ENCODE measurements around the gene PDE6A.

PDE6A gene

DNA sequence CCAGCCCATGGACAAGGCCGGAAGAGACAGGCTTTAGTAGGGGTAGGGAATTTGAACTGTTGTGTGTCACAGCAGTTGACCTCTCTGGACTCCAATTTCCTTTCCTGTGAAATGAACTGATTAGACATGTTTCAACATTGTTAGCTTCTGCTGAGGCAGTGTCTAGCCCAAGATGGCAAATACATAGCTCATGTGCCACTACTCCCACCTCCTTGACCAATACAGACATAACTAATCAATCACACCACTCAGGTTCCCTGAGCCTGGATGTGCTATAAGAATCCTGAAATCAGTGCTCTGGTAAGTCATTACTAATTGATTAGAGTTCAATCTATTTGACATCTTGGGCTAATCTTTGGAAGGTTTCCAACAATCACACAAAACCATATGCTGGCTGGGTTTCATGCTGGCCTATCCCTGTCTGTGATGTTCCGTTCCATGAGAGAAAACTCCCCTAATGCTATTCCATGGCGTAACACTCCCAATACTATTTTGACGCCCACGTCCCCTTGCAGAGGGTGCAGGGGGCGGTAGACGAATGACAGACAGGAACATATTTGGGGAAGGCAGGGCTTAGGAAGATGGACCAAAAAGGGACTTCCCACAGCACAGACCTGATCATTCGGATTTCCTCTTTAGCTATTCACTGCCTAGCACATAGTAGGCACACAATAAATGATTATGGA is 95.2 kb downstream of the PDE6A start:
- peaks cover 10% of the 10 kb centered on the region for H3K4me1 ChIP-seq (ENCODE audit: control insufficient read depth, insufficient read depth, low read length)
- peaks cover 11% of the 10 kb centered on the region for H3K36me3 ChIP-seq (ENCODE audit: control insufficient read depth, insufficient read depth, low read length)
- H3K9me3 ChIP-seq (ENCODE audit: control insufficient read depth, low read length), result no peaks in the 10 kb centered on the region
- H3K4me3 ChIP-seq (ENCODE audit: low read length), result no peak overlapping the region
- no peak overlapping the region for H3K9ac ChIP-seq (ENCODE audit: low read length)
- no peaks in the 10 kb centered on the region for H3K27me3 ChIP-seq (ENCODE audit: control insufficient read depth, insufficient read depth, low read length)

DNA sequence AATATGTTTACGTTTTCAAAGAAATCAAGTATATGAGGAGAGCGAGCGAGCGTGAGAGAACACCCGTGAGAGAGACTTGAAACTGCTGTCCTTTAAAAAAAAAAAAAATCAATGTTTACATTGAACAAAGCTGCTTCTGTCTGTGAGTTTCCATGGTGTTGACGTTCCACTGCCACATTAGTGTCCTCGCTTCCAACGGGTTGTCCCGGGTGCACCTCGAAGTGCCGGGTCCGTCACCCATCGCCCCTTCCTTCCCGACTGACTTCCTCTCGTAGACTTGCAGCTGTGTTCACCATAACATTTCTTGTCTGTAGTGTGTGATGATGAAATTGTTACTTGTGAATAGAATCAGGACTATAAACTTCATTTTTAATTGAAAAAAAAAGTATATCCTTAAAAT is 97.0 kb downstream of the PDE6A start:
- Histone ChIP-seq H3K36me3 (ENCODE audit: control insufficient read depth, insufficient read depth, low read length) (peaks cover 11% of the 10 kb centered on the region), H3K4me3 (ENCODE audit: low read length) (no peak overlapping the region), H3K4me1 (ENCODE audit: control insufficient read depth, insufficient read depth, low read length) (peaks cover 4% of the 10 kb centered on the region), H3K9ac (ENCODE audit: low read length) (no peak overlapping the region), H3K9me3 (ENCODE audit: control insufficient read depth, low read length) (no peaks in the 10 kb centered on the region), H3K27me3 (ENCODE audit: control insufficient read depth, insufficient read depth, low read length) (no peaks in the 10 kb centered on the region)

DNA sequence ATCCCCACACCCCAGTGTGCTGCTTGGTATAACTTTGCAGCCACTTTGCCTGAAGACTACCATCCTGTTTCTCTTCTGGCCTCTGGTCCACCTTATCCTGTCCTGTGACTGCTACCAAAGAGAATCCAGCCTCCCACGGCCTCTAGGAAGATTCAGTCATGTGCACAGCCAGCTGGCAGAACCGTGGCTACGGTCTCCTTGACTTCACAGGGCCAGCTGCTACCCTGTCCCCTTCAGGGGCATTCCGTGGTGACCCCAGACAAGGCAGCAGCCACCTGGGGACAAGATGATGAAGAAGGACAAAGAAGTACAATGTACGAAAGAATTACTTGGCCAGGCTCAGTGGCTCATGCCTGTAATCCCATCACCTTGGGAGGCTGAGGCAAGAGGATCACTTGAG is 98.6 kb downstream of the PDE6A start:
- H3K4me3 ChIP-seq (ENCODE audit: low read length), result no peak overlapping the region
- H3K9ac ChIP-seq (ENCODE audit: low read length), result no peak overlapping the region
- peaks cover 4% of the 10 kb centered on the region for H3K4me1 ChIP-seq (ENCODE audit: control insufficient read depth, insufficient read depth, low read length)
- peaks cover 11% of the 10 kb centered on the region for H3K36me3 ChIP-seq (ENCODE audit: control insufficient read depth, insufficient read depth, low read length)
- H3K27me3 ChIP-seq (ENCODE audit: control insufficient read depth, insufficient read depth, low read length), result no peaks in the 10 kb centered on the region
- no peaks in the 10 kb centered on the region for H3K9me3 ChIP-seq (ENCODE audit: control insufficient read depth, low read length)

DNA sequence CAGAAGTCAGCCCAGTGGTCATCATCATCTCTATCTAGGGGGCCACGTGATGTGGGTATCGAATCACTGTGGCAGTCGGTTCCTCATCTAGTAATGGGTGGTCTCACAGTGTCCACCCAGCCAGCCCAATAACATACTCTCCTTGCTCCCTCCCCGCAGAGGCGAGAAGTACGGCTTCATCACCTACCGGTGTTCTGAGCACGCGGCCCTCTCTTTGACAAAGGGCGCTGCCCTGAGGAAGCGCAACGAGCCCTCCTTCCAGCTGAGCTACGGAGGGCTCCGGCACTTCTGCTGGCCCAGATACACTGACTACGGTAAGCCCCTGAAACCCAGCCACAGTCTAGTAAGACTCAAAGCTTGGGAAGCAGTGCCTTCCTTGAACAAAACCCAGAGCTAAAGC is 99.0 kb downstream of the PDE6A start:
- H3K4me3 ChIP-seq (ENCODE audit: low read length), result no peak overlapping the region
- no peak overlapping the region for H3K9ac ChIP-seq (ENCODE audit: low read length)
- H3K4me1 ChIP-seq (ENCODE audit: control insufficient read depth, insufficient read depth, low read length), result peaks cover 4% of the 10 kb centered on the region
- no peaks in the 10 kb centered on the region for H3K9me3 ChIP-seq (ENCODE audit: control insufficient read depth, low read length)
- H3K36me3 ChIP-seq (ENCODE audit: control insufficient read depth, insufficient read depth, low read length), result peaks cover 11% of the 10 kb centered on the region
- H3K27me3 ChIP-seq (ENCODE audit: control insufficient read depth, insufficient read depth, low read length), result no peaks in the 10 kb centered on the region

DNA sequence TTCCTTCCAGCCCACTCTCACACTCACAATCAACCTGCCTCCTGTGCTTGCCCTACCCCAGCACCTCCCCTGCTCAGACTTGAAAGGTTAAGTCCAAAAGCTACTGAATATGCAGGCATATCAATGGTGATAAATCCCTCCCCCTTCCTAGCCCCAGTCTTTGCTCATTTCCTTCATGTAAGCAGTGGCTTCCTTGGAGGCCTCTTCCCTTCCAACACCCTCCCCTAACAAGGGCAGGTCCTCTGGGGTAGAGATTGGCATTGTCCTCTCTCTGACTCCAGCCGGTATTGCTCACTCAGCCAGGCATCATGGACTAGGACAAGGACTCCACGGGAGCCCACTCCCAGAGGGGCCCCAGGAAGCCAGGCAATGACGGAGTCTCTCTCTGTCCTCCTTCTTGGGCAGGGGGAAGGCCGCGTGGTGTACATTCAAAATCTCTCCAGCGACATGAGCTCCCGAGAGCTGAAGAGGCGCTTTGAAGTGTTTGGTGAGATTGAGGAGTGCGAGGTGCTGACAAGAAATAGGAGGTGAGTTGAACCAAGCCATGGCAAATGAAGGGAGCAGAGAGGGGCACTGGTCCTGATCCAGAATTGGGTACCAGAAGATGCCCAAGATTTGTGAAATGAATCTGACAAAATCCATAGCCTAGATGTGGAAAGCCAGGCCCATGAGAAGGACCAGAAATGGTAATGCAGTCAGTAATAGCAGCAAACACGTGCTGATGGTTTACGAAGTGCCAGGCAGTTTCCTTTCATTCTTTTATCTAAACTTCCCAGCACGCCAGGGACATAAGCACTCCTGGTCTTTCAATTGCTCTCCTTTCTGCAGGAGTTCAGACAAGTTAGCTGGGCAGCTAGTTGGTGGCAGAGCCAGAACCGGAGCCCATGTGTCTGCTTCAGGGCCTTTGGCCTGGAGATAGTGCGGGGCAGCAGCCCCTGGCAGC is 102.5 kb downstream of the PDE6A start:
- H3K4me1 ChIP-seq (ENCODE audit: control insufficient read depth, insufficient read depth, low read length), result peaks cover 4% of the 10 kb centered on the region
- no peak overlapping the region for H3K9ac ChIP-seq (ENCODE audit: low read length)
- no peak overlapping the region for H3K4me3 ChIP-seq (ENCODE audit: low read length)
- H3K9me3 ChIP-seq (ENCODE audit: control insufficient read depth, low read length), result no peaks in the 10 kb centered on the region
- H3K36me3 ChIP-seq (ENCODE audit: control insufficient read depth, insufficient read depth, low read length), result peaks cover 7% of the 10 kb centered on the region
- H3K27me3 ChIP-seq (ENCODE audit: control insufficient read depth, insufficient read depth, low read length), result no peaks in the 10 kb centered on the region

DNA sequence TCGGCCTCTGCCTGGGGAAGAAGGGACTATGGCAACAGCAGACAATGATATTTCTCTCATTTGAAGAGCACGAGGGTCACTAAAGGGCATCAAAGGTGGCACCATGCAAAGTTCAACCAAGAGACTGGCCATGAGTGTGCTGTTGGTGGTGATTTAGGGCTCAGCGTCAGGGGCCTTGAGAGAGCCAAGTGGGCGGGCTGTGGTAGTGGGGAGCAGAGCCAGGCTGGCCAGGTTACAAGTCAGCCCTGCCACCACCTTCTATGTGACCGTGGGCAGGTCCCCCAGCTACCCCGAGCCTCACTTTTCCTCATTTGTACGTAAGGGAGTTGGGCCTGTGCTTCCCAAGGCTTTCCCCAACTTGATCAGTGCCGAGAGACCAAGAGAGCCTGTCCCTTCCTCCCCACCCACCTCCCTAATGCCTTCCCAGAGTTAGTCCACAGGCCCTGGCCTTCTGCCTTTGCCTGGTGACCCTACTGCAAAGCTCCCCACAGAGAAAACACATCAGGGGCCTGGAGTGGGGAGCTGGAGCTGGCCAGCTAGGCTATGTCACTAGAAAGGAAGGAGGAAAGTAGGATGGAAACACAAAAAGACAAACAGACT is 104.3 kb downstream of the PDE6A start:
- Histone ChIP-seq H3K9ac (ENCODE audit: low read length) (no peak overlapping the region), H3K4me1 (ENCODE audit: control insufficient read depth, insufficient read depth, low read length) (peaks cover 4% of the 10 kb centered on the region)

DNA sequence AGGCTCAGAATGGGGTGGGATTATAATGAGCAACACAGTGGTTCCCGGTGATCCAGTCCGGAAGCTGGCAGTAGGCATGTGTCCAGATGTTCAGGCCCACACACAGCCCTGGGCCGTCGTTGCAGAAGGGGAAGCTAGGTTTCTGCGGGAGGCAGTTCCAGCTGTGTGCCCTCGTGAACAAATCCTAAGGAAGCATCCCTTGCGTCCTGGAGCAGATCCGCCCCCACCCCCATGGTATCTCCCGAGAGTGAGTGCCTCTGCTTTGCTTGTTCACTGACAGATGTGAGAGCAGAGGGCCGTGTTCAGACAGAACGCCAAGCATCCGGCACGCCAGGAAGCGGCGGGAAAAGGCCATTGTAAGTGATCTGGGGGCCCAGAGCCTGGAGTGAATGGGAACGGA is 104.8 kb downstream of the PDE6A start:
- no peaks in the 10 kb centered on the region for H3K9me3 ChIP-seq (ENCODE audit: control insufficient read depth, low read length)
- H3K36me3 ChIP-seq (ENCODE audit: control insufficient read depth, insufficient read depth, low read length), result peaks cover 6% of the 10 kb centered on the region
- H3K9ac ChIP-seq (ENCODE audit: low read length), result no peak overlapping the region
- H3K4me3 ChIP-seq (ENCODE audit: low read length), result no peak overlapping the region
- H3K4me1 ChIP-seq (ENCODE audit: control insufficient read depth, insufficient read depth, low read length), result peaks cover 2% of the 10 kb centered on the region
- H3K27me3 ChIP-seq (ENCODE audit: control insufficient read depth, insufficient read depth, low read length), result no peaks in the 10 kb centered on the region

More for the DNA sequence above, 104.3 kb downstream of the PDE6A start:
- Histone ChIP-seq H3K36me3 (ENCODE audit: control insufficient read depth, insufficient read depth, low read length) (peaks cover 4% of the 10 kb centered on the region), H3K4me3 (ENCODE audit: low read length) (no peak overlapping the region), H3K27me3 (ENCODE audit: control insufficient read depth, insufficient read depth, low read length) (no peaks in the 10 kb centered on the region), H3K9me3 (ENCODE audit: control insufficient read depth, low read length) (no peaks in the 10 kb centered on the region)

DNA sequence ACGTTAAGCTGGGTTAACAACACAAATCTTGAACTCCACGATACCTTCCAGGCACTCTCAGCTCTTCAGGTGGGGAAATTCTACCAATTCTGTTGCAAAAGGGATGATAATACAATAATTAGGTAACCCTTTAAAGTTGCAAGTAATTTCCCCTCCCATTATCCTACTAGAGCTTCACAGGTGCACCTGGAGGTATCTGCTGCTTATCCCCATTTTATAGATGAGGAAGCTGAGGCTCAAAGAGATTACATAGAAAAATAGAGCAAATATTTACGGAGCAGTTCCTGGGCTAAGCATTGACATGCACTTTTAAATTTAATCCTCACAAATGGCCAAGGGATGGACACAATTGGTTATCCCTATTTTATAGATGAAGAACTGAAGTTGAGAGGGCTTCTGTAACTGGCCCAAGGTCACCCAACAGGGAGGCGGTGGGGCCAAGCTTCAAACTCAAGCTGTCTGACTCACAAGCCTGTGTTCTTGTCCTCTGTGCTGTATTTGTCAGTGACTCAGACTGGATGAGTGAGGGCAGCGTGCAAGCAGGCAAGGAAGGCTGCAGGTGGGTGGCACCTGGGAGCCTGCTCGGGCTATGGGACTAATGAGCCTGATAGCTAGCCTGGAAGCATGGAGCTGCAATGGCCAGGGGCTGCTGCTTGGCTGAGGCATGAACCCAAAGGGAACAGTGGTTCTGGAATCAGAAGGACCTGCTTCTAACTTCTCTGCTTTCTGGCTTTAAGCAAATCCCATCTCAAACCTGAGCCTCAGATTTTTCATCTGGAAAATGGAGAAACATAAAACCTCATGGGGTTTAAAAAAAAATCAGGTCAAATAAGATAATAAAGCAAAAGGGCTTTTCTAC is 105.5 kb downstream of the PDE6A start:
- H3K9me3 ChIP-seq (ENCODE audit: control insufficient read depth, low read length), result no peaks in the 10 kb centered on the region
- H3K36me3 ChIP-seq (ENCODE audit: control insufficient read depth, insufficient read depth, low read length), result peaks cover 6% of the 10 kb centered on the region
- no peak overlapping the region for H3K9ac ChIP-seq (ENCODE audit: low read length)
- no peaks in the 10 kb centered on the region for H3K27me3 ChIP-seq (ENCODE audit: control insufficient read depth, insufficient read depth, low read length)
- no peak overlapping the region for H3K4me3 ChIP-seq (ENCODE audit: low read length)
- no peaks in the 10 kb centered on the region for H3K4me1 ChIP-seq (ENCODE audit: control insufficient read depth, insufficient read depth, low read length)

DNA sequence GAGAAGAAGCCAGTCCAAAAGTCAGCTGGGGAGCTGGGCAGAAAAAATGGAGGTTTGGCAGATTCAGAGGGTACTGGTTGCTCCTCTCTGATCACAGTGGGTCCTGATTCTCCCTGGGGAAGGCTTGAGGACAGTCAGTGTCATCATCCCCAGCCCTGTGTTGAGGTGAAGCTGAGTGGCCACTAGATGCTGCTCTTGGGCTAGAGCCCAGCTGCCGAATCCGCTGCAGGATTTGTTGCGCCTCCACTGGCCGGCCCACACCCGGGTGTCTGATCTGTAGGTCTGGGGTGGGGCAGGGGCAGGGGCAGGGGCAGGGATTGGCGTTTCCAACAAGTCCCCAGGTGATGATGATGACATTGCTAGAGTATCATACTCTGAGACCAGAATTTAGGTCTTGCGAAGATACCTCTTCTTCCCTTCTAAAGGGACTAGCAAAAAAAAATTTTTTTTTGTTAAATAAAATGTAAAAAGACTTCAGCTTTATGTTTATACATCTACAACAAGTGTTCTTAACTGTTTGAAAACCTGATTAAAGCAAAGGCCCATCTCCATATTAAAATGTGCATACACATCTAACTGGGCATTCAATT is 106.8 kb downstream of the PDE6A start:
- Histone ChIP-seq H3K9ac (ENCODE audit: low read length) (no peak overlapping the region), H3K36me3 (ENCODE audit: control insufficient read depth, insufficient read depth, low read length) (peaks cover 6% of the 10 kb centered on the region)

DNA sequence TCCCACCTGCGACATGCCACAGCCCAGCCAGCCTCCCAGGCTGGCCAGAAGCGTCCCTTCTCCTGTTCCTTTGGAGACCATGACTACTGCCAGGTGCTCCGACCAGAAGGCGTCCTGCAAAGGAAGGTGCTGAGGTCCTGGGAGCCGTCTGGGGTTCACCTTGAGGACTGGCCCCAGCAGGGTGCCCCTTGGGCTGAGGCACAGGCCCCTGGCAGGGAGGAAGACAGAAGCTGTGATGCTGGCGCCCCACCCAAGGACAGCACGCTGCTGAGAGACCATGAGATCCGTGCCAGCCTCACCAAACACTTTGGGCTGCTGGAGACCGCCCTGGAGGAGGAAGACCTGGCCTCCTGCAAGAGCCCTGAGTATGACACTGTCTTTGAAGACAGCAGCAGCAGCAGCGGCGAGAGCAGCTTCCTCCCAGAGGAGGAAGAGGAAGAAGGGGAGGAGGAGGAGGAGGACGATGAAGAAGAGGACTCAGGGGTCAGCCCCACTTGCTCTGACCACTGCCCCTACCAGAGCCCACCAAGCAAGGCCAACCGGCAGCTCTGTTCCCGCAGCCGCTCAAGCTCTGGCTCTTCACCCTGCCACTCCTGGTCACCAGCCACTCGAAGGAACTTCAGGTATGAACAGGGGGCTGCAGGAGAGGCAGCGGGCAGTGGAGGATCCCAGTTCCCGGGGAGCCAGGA is 108.0 kb downstream of the PDE6A start:
- H3K9me3 ChIP-seq (ENCODE audit: control insufficient read depth, low read length), result no peaks in the 10 kb centered on the region
- no peaks in the 10 kb centered on the region for H3K27me3 ChIP-seq (ENCODE audit: control insufficient read depth, insufficient read depth, low read length)
- H3K36me3 ChIP-seq (ENCODE audit: control insufficient read depth, insufficient read depth, low read length), result peaks cover 6% of the 10 kb centered on the region
- no peak overlapping the region for H3K9ac ChIP-seq (ENCODE audit: low read length)
- no peak overlapping the region for H3K4me3 ChIP-seq (ENCODE audit: low read length)
- no peaks in the 10 kb centered on the region for H3K4me1 ChIP-seq (ENCODE audit: control insufficient read depth, insufficient read depth, low read length)

More for the DNA sequence above, 106.8 kb downstream of the PDE6A start:
- H3K4me3 ChIP-seq (ENCODE audit: low read length), result no peak overlapping the region
- H3K27me3 ChIP-seq (ENCODE audit: control insufficient read depth, insufficient read depth, low read length), result no peaks in the 10 kb centered on the region
- no peaks in the 10 kb centered on the region for H3K4me1 ChIP-seq (ENCODE audit: control insufficient read depth, insufficient read depth, low read length)
- no peaks in the 10 kb centered on the region for H3K9me3 ChIP-seq (ENCODE audit: control insufficient read depth, low read length)

Measured in mucosa of stomach (tissue), 1 donor.